ENCODE measurements around the gene CCAR1.

Gene CCAR1

GRCh38 chr10:68811314-68812009, 90.4 kb downstream of the CCAR1 start:
- TF ChIP-seq CTCF (IDR thresholded peaks at IDR 0.05) = no peak

- no peak for TF ChIP-seq CTCF (IDR thresholded peaks at IDR 0.05)
Measured at GRCh38 chr10:68812420-68812819, 91.4 kb downstream of the CCAR1 start.

GRCh38 chr10:68813559-68813958, 92.5 kb downstream of the CCAR1 start:
- TF ChIP-seq CTCF (IDR thresholded peaks at IDR 0.05) = no peak

- TF ChIP-seq CTCF (IDR thresholded peaks at IDR 0.05) = no peak
Measured at GRCh38 chr10:68816796-68817412, 95.9 kb downstream of the CCAR1 start.

GRCh38 chr10:68826764-68827591, 105.9 kb downstream of the CCAR1 start, which contains the start of gene STOX1:
Gene STOX1, plus strand, starts transcription at chr10:68827531. Its CDS starts 93 bp downstream, at chr10:68827624.
- TF ChIP-seq CTCF (IDR thresholded peaks at IDR 0.05) = no peak

GRCh38 chr10:68828833-68829232, 107.8 kb downstream of the CCAR1 start:
- no peak for TF ChIP-seq CTCF (IDR thresholded peaks at IDR 0.05)

- no peak for TF ChIP-seq CTCF (IDR thresholded peaks at IDR 0.05)
Measured at GRCh38 chr10:68829521-68829920, 108.5 kb downstream of the CCAR1 start.
